Body of pancreas (tissue), 4 donors: ENCODE data around the gene TNRC18. TPM values are rescaled to one million over a fixed set of nuclear protein-coding genes. Genes with fewer than 3 reads are reported as not detected.

Experiments used
- ATAC-seq: fragments of 150-250 bp; one replicate; pipeline ENCODE4 v1.9.1; 2016
- DNase-seq, 4 donors: peaks; one replicate each; pipeline ENCODE4 v3.0.0-alpha.2; 2019
- H3K27ac ChIP-seq, 4 donors: fragments of 200-600 bp; sonication (generic); 1 replicate in 3 of 4; 2 replicates in 1 of 4; pipeline versions ENCODE4 v1.5.1 to v1.6.1; 2016 to 2019; ENCODE audit warnings: mild to moderate bottlenecking in 1 of 4, mixed read lengths in 1 of 4, moderate library complexity in 1 of 4
- H3K27me3 ChIP-seq, 2 donors: fragments of 200-600 bp; sonication (generic); one replicate each; pipeline ENCODE4 v1.6.0; 2016; ENCODE audit warnings: mild to moderate bottlenecking in 1 of 2
- H3K36me3 ChIP-seq, 2 donors: fragments of 200-600 bp; sonication (generic); replicated peaks in 1 of 2; 2 replicates each; pipeline ENCODE4 v1.5.1; 2016; ENCODE audit warnings: low read depth in 2 of 2; ENCODE audit not compliant: insufficient read depth in 1 of 2
- H3K4me1 ChIP-seq: fragments of 200-600 bp; sonication (generic); one replicate; pipeline ENCODE4 v1.6.0; 2016
- H3K4me3 ChIP-seq, 2 donors: fragments of 200-600 bp; sonication (generic); 1 replicate in 1 of 2; 2 replicates in 1 of 2; pipeline ENCODE4 v1.5.1; 2016 to 2019
- H3K9me3 ChIP-seq, 3 donors: fragments of 200-600 bp; sonication (generic); 1 replicate in 2 of 3; 2 replicates in 1 of 3; pipeline ENCODE4 v1.5.1; 2016
- POLR2A ChIP-seq, 3 donors: fragments of 450-650 bp; IDR thresholded peaks; one replicate each; pipeline ENCODE4 v1.6.1; 2016; ENCODE audit warnings: antibody characterized with exemption in 3 of 3, mild to moderate bottlenecking in 2 of 3
- WGBS, 2 donors: methylation state at CpG; one replicate each; pipeline ENCODE4 v1.1.5; 2017; 5-methylcytosine and 5-hydroxymethylcytosine counted together
- intact Hi-C: fragments of 100-400 bp; cut with DNase I; formaldehyde crosslinking; loops from one replicate; pipeline ENCODE4 v1.15.1; 2023
- total RNA-seq, 2 donors: library from RNA; depleted of rRNA; stranded (reverse); fragments of >200 nt; gene quantifications; one replicate each; pipeline ENCODE4 v1.1.0, GENCODE V29; 2016
- TF ChIP-seq, protein P1 (sequence below), 7 experiments: fragments of 450-650 bp in 4 of 7; fragments of 200-600 bp in 3 of 7; sonication (generic) in 3 of 7; IDR thresholded peaks; one replicate each; pipeline ENCODE4 v1.5.1; 2016 to 2019; ENCODE audit warnings: antibody characterized with exemption in 7 of 7

Gene TNRC18
- total RNA-seq, 2 donors from 2014 or later, result 87.9 to 201 TPM

DNA sequence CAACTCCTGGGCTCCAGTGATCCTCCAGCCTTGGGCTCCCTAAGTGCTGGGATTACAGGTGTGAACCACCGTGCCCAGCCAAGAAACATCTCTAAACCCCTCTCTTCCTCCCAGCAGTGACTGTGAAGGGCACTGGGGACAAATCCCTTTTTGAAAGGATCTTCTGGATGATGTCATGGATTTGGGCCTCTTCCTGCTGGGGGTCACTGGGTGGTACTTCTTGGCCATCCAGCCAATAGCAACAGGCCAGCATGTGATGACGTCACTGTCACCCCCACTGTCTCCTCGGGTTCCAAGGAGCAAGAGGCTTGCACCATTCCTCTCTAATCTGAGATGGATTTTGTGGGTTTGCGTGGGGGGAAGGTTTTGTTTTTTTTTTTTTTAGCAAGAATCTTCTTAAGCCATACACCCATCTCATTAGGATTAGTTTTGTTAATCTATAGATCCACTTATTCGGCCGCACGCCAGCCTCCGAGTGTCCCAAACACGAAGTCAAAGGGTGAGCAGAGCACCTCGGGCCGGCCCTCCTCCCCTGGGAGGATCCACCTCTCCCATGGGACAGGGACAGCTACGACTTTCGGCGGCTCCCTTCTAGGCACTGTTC lies 29.4 kb upstream of the TNRC18 start:
- 72 to 79% methylated on average over 14 of the region's 14 CpGs for WGBS, 2 donors
- H3K9me3 ChIP-seq, result no peaks in the 10 kb centered on the region
- no peak for TF ChIP-seq POLR2A (IDR thresholded peaks at IDR 0.05)
- TF ChIP-seq, protein P1, sequence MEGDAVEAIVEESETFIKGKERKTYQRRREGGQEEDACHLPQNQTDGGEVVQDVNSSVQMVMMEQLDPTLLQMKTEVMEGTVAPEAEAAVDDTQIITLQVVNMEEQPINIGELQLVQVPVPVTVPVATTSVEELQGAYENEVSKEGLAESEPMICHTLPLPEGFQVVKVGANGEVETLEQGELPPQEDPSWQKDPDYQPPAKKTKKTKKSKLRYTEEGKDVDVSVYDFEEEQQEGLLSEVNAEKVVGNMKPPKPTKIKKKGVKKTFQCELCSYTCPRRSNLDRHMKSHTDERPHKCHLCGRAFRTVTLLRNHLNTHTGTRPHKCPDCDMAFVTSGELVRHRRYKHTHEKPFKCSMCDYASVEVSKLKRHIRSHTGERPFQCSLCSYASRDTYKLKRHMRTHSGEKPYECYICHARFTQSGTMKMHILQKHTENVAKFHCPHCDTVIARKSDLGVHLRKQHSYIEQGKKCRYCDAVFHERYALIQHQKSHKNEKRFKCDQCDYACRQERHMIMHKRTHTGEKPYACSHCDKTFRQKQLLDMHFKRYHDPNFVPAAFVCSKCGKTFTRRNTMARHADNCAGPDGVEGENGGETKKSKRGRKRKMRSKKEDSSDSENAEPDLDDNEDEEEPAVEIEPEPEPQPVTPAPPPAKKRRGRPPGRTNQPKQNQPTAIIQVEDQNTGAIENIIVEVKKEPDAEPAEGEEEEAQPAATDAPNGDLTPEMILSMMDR (IDR thresholded peaks at IDR 0.05), result no peak
- H3K36me3 ChIP-seq, result no peaks in the 10 kb centered on the region
- no peak for ATAC-seq
- DNase-seq, result peak in 1 of 4 donors; percentile 25
- no peaks in the 10 kb centered on the region for H3K27me3 ChIP-seq
- H3K4me1 ChIP-seq, result peaks cover 8% of the 10 kb centered on the region
- intact Hi-C loops, result loop anchor here (5.0 to 10.0 kb wide), 2 partner anchors 91 to 208 kb away; no protein-coding TSS in a partner anchor
- no peak overlapping the region for H3K4me3 ChIP-seq
- H3K27ac ChIP-seq, result no peak overlapping the region

DNA sequence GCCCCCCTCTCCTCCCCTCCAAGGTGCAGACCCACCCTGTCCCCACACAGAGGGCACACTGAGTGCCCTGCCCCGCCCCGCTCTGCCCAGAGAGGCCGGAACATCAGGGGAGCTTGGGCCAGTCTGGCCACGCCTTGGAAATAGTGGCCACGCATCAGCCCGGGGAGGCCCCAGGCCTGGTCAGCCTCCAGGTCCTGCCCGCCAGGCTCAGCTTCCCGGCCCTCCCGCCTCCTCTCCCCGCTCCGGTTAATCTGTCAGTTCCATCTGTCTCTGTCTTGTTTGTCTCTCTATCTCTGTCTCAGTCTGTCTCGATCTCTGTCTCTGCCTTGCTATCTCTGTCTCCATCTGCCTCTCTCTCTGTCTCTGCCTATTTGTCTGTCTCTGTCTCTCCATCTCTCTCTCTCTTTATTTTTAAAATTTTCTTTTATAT lies 28.9 kb upstream of the TNRC18 start:
- H3K4me3 ChIP-seq, result no peak overlapping the region
- WGBS, 2 donors, result 74 to 75% methylated on average over 9 to 12 of the region's 12 CpGs
- peaks cover 3% of the 10 kb centered on the region for H3K4me1 ChIP-seq
- H3K27me3 ChIP-seq, result no peaks in the 10 kb centered on the region
- DNase-seq (no peak), ATAC-seq (no peak)
- H3K27ac ChIP-seq, result no peak overlapping the region
- H3K9me3 ChIP-seq, result no peaks in the 10 kb centered on the region
- intact Hi-C loops, result loop anchor here (5.0 to 10.0 kb wide), 2 partner anchors 90 to 208 kb away; no protein-coding TSS in a partner anchor
- TF ChIP-seq, protein P1 (IDR thresholded peaks at IDR 0.05), result no peak
- H3K36me3 ChIP-seq, result no peaks in the 10 kb centered on the region

DNA sequence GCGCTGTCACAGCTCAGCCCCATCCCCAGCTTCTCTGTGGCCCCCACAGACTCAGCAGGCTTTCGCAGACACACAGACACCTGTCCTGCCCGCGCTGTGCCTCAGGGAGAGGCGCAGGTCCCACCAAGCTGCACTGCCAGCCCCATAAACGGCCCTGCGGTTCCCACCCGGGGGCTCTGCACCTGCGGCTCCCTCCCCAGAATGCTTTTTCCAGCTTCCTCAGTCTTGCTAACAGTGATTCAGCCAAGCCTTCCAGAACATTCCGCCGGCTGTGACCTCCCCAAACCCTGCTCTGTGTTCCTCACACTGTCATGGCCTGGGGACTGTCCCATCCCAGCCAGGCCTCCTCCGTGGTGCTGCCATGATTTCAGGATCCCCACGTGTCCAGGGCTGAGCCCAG lies 27.8 kb upstream of the TNRC18 start:
- Histone ChIP-seq H3K4me1 (no peaks in the 10 kb centered on the region), H3K4me3 (no peak overlapping the region), H3K27ac (no peak overlapping the region), H3K27me3 (no peaks in the 10 kb centered on the region), H3K9me3 (no peaks in the 10 kb centered on the region), H3K36me3 (no peaks in the 10 kb centered on the region)
- intact Hi-C loops, result loop anchor here (5.0 to 10.0 kb wide), 2 partner anchors 89 to 207 kb away; no protein-coding TSS in a partner anchor
- 67 to 71% methylated on average over 12 to 13 of the region's 13 CpGs for WGBS, 2 donors
- ATAC-seq (no peak), DNase-seq (no peak)
- no peak for TF ChIP-seq POLR2A (IDR thresholded peaks at IDR 0.05)

DNA sequence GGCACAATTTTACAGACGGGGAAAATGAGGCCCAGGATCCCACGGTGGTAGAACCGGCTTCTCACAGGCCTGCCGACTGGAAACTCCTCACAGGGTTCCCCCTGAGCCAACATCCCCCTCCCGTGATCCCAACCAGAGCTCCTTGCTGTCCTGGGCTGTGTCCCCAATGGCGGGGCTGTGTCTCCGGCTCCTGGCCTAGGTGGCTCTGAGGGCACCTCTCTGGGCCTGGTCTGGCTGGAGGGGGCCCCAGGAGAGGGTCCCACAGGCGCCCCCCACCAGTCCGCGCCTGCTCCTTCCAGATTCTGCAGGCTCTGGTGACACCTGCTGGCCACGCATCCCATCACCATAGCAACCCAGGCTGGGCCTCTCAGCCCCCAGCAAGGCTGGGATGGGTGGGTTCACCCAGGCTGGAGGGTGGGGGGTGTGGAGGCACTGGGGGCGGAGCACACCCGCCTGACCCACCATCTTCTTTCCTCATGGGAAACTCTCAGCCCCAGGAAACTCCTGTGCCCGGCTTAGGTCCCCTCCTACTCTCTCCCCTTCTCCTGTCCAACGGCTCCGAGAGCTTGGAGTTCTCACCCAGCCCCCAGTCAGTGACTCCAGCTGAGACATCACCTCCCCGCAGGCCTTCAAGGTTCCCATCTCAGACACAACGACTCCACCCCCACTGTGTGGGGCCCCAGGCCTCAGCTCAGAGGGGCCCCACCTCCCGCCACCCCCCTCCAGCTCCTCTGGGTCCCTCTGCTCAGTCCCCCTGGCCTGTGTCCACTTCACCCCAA lies 27.1 kb upstream of the TNRC18 start:
- TF ChIP-seq POLR2A (IDR thresholded peaks at IDR 0.05), result no peak
- TF ChIP-seq, protein P1 (IDR thresholded peaks at IDR 0.05), result peak; percentile 41 to 78 (median 59)
- peak; percentile 62 for ATAC-seq
- WGBS, 2 donors, result 19 to 24% methylated on average over 11 to 18 of the region's 19 CpGs
- Histone ChIP-seq H3K9me3 (no peaks in the 10 kb centered on the region), H3K27me3 (no peaks in the 10 kb centered on the region), H3K27ac (no peak overlapping the region), H3K4me1 (peaks cover 6% of the 10 kb centered on the region), H3K4me3 (no peak overlapping the region), H3K36me3 (no peaks in the 10 kb centered on the region)
- peak; percentile 53 to 69 (median 56) for DNase-seq
- intact Hi-C loops, result loop anchor here (5.0 to 10.0 kb wide), 2 partner anchors 88 to 206 kb away; no protein-coding TSS in a partner anchor

DNA sequence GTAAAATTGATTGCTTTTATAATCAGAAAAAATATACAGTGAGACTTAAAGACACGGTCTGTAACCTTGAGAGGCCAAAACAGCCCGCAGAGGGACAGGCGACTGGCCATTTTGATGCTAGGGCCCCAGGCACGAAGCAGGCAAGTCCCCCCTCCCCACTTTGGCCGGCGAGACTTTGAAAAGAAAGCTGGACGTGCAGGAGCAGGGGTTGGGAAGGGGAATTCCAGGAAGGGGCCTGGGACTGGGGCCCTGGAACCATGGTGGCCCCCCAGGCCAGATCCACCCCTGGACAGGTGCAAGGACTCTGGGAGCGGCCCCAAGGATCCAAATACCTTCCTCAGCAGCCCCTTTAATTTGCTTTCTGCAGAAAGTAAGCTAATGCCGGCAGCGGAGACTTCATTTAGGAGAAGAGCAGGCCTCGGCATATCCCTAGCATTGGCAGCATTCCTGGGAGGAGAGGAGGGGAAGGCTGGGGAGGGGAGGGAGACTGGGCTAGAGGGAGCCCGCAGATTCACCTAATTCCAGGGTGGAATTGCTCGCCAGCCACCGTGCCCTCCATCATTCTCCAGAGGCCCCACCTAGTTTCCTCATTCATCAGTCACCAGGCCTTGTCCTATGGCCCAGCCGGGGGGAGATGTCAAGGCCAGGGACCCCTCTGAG lies 24.9 kb upstream of the TNRC18 start:
- Histone ChIP-seq H3K9me3 (no peaks in the 10 kb centered on the region), H3K4me1 (peaks cover 6% of the 10 kb centered on the region), H3K27me3 (no peaks in the 10 kb centered on the region), H3K27ac (no peak overlapping the region), H3K4me3 (no peak overlapping the region), H3K36me3 (no peaks in the 10 kb centered on the region)
- TF ChIP-seq POLR2A (IDR thresholded peaks at IDR 0.05), result no peak
- TF ChIP-seq, protein P1 (IDR thresholded peaks at IDR 0.05), result no peak
- ATAC-seq (no peak), DNase-seq (no peak)
- intact Hi-C loops, result no loop called here
- WGBS, 2 donors, result 77 to 81% methylated on average over 12 to 15 of the region's 15 CpGs
